DMS153 (cell line): ENCODE data around the gene PRPF40B.
"Not testable (repeated sequence)": the region's sequence is repeated elsewhere in the genome, so short reads cannot be mapped to it uniquely, and the experiment has no call there.

Experiments used
- DNase-seq: peaks from one replicate; lab custom pipeline; 2025; lab: John Stamatoyannopoulos, UW

Gene PRPF40B

GRCh38 chr12:49623142-49623904, at the start of gene PRPF40B:
TSS of gene PRPF40B (plus strand) at chr12:49623561. CDS start at chr12:49623591, 30 bp downstream.
- DNase-seq: peak; percentile 81

GRCh38 chr12:49577589-49578315, 45.6 kb upstream of the PRPF40B start:
- no peak for DNase-seq

- no peak for DNase-seq
Measured at GRCh38 chr12:49578471-49579112, 44.8 kb upstream of the PRPF40B start.

- peak; percentile 44 for DNase-seq
Measured at GRCh38 chr12:49580572-49581535, 42.5 kb upstream of the PRPF40B start.

GRCh38 chr12:49582201-49582600, 41.2 kb upstream of the PRPF40B start:
- no peak for DNase-seq

- no peak for DNase-seq
Measured at GRCh38 chr12:49582850-49583249, 40.5 kb upstream of the PRPF40B start.

- no peak for DNase-seq
Measured at GRCh38 chr12:49583366-49584094, 39.8 kb upstream of the PRPF40B start.

GRCh38 chr12:49584591-49584990, 38.8 kb upstream of the PRPF40B start:
- no peak for DNase-seq

GRCh38 chr12:49585477-49586459, 37.6 kb upstream of the PRPF40B start:
- DNase-seq: no peak

- no peak for DNase-seq
Measured at GRCh38 chr12:49587174-49587908, 36.0 kb upstream of the PRPF40B start.

- no peak for DNase-seq
Measured at GRCh38 chr12:49588281-49588680, 35.1 kb upstream of the PRPF40B start.

- DNase-seq: no peak
Measured at GRCh38 chr12:49588721-49589516, 34.4 kb upstream of the PRPF40B start.

GRCh38 chr12:49598527-49598926, 24.8 kb upstream of the PRPF40B start:
- DNase-seq: no peak

- no peak for DNase-seq
Measured at GRCh38 chr12:49599961-49600360, 23.4 kb upstream of the PRPF40B start.

GRCh38 chr12:49603721-49604120, 19.6 kb upstream of the PRPF40B start:
- DNase-seq: no peak

GRCh38 chr12:49604856-49605255, 18.5 kb upstream of the PRPF40B start:
- no peak for DNase-seq

- not testable (repeated sequence) for DNase-seq
Measured at GRCh38 chr12:49605539-49605938, 17.8 kb upstream of the PRPF40B start, which contains the start of gene FAM186B. TSS of gene FAM186B (minus strand) at chr12:49605639. CDS start at chr12:49605477, 162 bp downstream.
